ENCODE data around the gene ABCF2. TPM values are rescaled to one million over a fixed set of nuclear protein-coding genes. Genes with fewer than 3 reads are reported as not detected.

Gene ABCF2
- total RNA-seq, 2 experiments from 2014 or later = 31.8 to 44.9 TPM

GRCh38 chr7:151232091-151232916 lies 5.3 kb upstream of the ABCF2 start, which contains the start of gene CHPF2:
Gene CHPF2 (plus strand): TSS chr7:151232483. CDS start chr7:151234012, 1,529 bp downstream.
- intact Hi-C loops (cut with micrococcal nuclease; ENCODE audit: unreplicated experiment) = loop anchor here (10.0 kb wide), 1 partner anchor 1608 kb away; no protein-coding TSS in a partner anchor
- CTCF ChIA-PET (ENCODE audit: unreplicated experiment) = interaction anchor here (0.6 kb wide), 1 partner anchor 158 kb away, joined by 3 read pairs; no protein-coding TSS in a partner anchor
- DNase-seq (ENCODE audit: low spot score) = peak; percentile 90
- Histone ChIP-seq H3K27ac (ENCODE audit: low read depth, low read length, poor library complexity, severe bottlenecking) (peak within 1 kb of the TSS; percentile 11), H3K4me3 (ENCODE audit: low read depth, low read length, poor library complexity, severe bottlenecking) (peak within 1 kb of the TSS; percentile 86), H3K4me1 (ENCODE audit: insufficient read depth, low read length, poor library complexity, severe bottlenecking) (peaks cover 24% of the 10 kb centered on the region), H3K9me2 (ENCODE audit: insufficient read depth, low read length) (no peaks in the 10 kb centered on the region), H2AFZ (ENCODE audit: low read length) (peak within 1 kb of the TSS; percentile 93), H3K36me3 (ENCODE audit: insufficient read depth, low read length) (peaks cover 17% of the 10 kb centered on the region; the same call in 1 of the 2 replicates), H4K20me1 (ENCODE audit: insufficient read depth, low read length) (no peaks in the 10 kb centered on the region; the same call in 1 of the 2 replicates), H3K79me2 (ENCODE audit: insufficient read depth, low read depth, low read length) (peaks cover 14% of the 10 kb centered on the region; the same call in 1 of the 2 replicates), H3K4me2 (ENCODE audit: low read length) (peak within 1 kb of the TSS; percentile 95), H3K9me3 (ENCODE audit: low read length) (no peaks in the 10 kb centered on the region)
- BruUV-seq (replicated peaks) = no TSS peak
- POLR2A ChIA-PET = interaction anchor here (0.7 kb wide), 1 partner anchor 122 kb away, joined by 4 read pairs; no protein-coding TSS in a partner anchor
- TF ChIP-seq EZH2phosphoT487 (IDR thresholded peaks at IDR 0.05; ENCODE audit: borderline replicate concordance, low read depth, low read length) (no peak), CTCF (conservative IDR thresholded peaks at IDR 0.05; ENCODE audit: low read length) (no peak)

- H3K79me2 ChIP-seq (ENCODE audit: insufficient read depth, low read depth, low read length) = peaks cover 22% of the 10 kb centered on the region
- peak overlapping the region; percentile 95 for H3K4me2 ChIP-seq (ENCODE audit: low read length)
- TF ChIP-seq CTCF (conservative IDR thresholded peaks at IDR 0.05; ENCODE audit: low read length) (no peak), EZH2phosphoT487 (IDR thresholded peaks at IDR 0.05; ENCODE audit: borderline replicate concordance, low read depth, low read length) (no peak)
- H3K4me1 ChIP-seq (ENCODE audit: insufficient read depth, low read length, poor library complexity, severe bottlenecking) = peaks cover 27% of the 10 kb centered on the region
- no peaks in the 10 kb centered on the region for H4K20me1 ChIP-seq (ENCODE audit: insufficient read depth, low read length)
- no peak for DNase-seq (ENCODE audit: low spot score)
- ChIA-PET POLR2A (no interaction called here), CTCF (ENCODE audit: unreplicated experiment) (no interaction called here)
- no peaks in the 10 kb centered on the region for H3K9me2 ChIP-seq (ENCODE audit: insufficient read depth, low read length)
- no TSS peak for BruUV-seq (replicated peaks)
- intact Hi-C loops (cut with micrococcal nuclease; ENCODE audit: unreplicated experiment) = loop anchor here (10.0 kb wide), 1 partner anchor 1606 kb away; no protein-coding TSS in a partner anchor
- no peak overlapping the region for H3K27ac ChIP-seq (ENCODE audit: low read depth, low read length, poor library complexity, severe bottlenecking)
- H3K9me3 ChIP-seq (ENCODE audit: low read length) = no peaks in the 10 kb centered on the region
- peak overlapping the region; percentile 93; the same call in 1 of the 2 replicates for H2AFZ ChIP-seq (ENCODE audit: low read length)
- peaks cover 11% of the 10 kb centered on the region; the same call in 1 of the 2 replicates for H3K36me3 ChIP-seq (ENCODE audit: insufficient read depth, low read length)
- peak overlapping the region; percentile 86 for H3K4me3 ChIP-seq (ENCODE audit: low read depth, low read length, poor library complexity, severe bottlenecking)
These were observed 4.1 kb upstream of the ABCF2 start for GRCh38 chr7:151231080-151231479.

All from OCI-LY7 (cell line).